Osteocyte (in vitro differentiated cells): ENCODE data around the gene SRRM2. TPM values are rescaled to one million over a fixed set of nuclear protein-coding genes. Genes with fewer than 3 reads are reported as not detected.

Experiments
- DNase-seq: peaks from one replicate; pipeline ENCODE4 v3.0.0; 2021; ENCODE audit warnings: mixed read lengths; ENCODE audit not compliant: unreplicated experiment; ENCODE audit errors: extremely low spot score
- H3K27ac Mint-ChIP-seq: one replicate; pipeline ENCODE4 v1.8.0; 2021; ENCODE audit warnings: mild to moderate bottlenecking, mixed read lengths; ENCODE audit not compliant: unreplicated experiment
- H3K27me3 Mint-ChIP-seq: one replicate; pipeline ENCODE4 v1.8.0; 2021; ENCODE audit warnings: mixed read lengths; ENCODE audit not compliant: unreplicated experiment
- H3K36me3 Mint-ChIP-seq: one replicate; pipeline ENCODE4 v1.8.0; 2021; ENCODE audit warnings: mixed read lengths; ENCODE audit not compliant: unreplicated experiment
- H3K4me1 Mint-ChIP-seq: one replicate; pipeline ENCODE4 v1.8.0; 2021; ENCODE audit warnings: mixed read lengths; ENCODE audit not compliant: unreplicated experiment
- H3K4me3 Mint-ChIP-seq: one replicate; pipeline ENCODE4 v1.8.0; 2021; ENCODE audit warnings: mild to moderate bottlenecking, moderate library complexity, mixed read lengths; ENCODE audit not compliant: unreplicated experiment
- H3K9me3 Mint-ChIP-seq: one replicate; pipeline ENCODE4 v1.8.0; 2021; ENCODE audit warnings: mixed read lengths; ENCODE audit not compliant: unreplicated experiment
- CTCF ChIP-seq: fragments of 200-600 bp; sonication (generic); IDR thresholded peaks from 2 replicates; pipeline ENCODE4 v1.5.0; 2021; ENCODE audit warnings: antibody characterized with exemption, mild to moderate bottlenecking, moderate library complexity
- total RNA-seq: library from RNA; stranded (reverse); gene quantifications from 2 replicates; pipeline ENCODE4 v1.2.1, GENCODE V29; 2021

The SRRM2 gene
- total RNA-seq, 1 donor from 2014 or later: 572 TPM

GRCh38 chr16:2819939-2820835, 67.7 kb downstream of the SRRM2 start:
- TF ChIP-seq CTCF: no peak
- Mint-ChIP-seq H3K4me3 (no peak overlapping the region), H3K9me3 (no peaks in the 10 kb centered on the region), H3K4me1 (no peaks in the 10 kb centered on the region), H3K27ac (no peak overlapping the region), H3K36me3 (no peaks in the 10 kb centered on the region), H3K27me3 (peaks cover 24% of the 10 kb centered on the region)
- peak; percentile 75 for DNase-seq

Other genes starting within 250 kb of the SRRM2 start
- 208 and 211 TPM in 2 replicates for gene ATP6V0C, start 238.7 kb upstream of the SRRM2 start, total RNA-seq
- gene AMDHD2, start 232.3 kb upstream of the SRRM2 start, total RNA-seq: 52.5 and 56.6 TPM in 2 replicates
- not detected in 2 replicates for gene CEMP1, start 221.2 kb upstream of the SRRM2 start, total RNA-seq
- 44.9 and 45.8 TPM in 2 replicates for gene PDPK1, start 214.6 kb upstream of the SRRM2 start, total RNA-seq
- 28.0 and 28.1 TPM in 2 replicates for gene KCTD5, start 70.1 kb upstream of the SRRM2 start, total RNA-seq
- 4.2 and 5.5 TPM in 2 replicates for gene PRSS27, start 32.4 kb upstream of the SRRM2 start, total RNA-seq
- 264 and 287 TPM in 2 replicates for gene ELOB, start 24.6 kb downstream of the SRRM2 start, total RNA-seq
- not detected in 2 replicates for gene PRSS33, start 34.9 kb downstream of the SRRM2 start, total RNA-seq
- not detected in 2 replicates for gene PRSS41, start 45.8 kb downstream of the SRRM2 start, total RNA-seq
- gene PRSS21, start 64.6 kb downstream of the SRRM2 start, total RNA-seq: not detected in 2 replicates
- not detected in 2 replicates for gene ZG16B, start 77.7 kb downstream of the SRRM2 start, total RNA-seq
- gene PRSS22, start 105.5 kb downstream of the SRRM2 start, total RNA-seq: not detected in 2 replicates
- 49.6 and 54.0 TPM in 2 replicates for gene FLYWCH2, start 130.6 kb downstream of the SRRM2 start, total RNA-seq
- gene FLYWCH1, start 159.3 kb downstream of the SRRM2 start, total RNA-seq: 38.9 and 46.4 TPM in 2 replicates
- not detected in 2 replicates for gene KREMEN2, start 211.6 kb downstream of the SRRM2 start, total RNA-seq
- gene PAQR4, start 216.7 kb downstream of the SRRM2 start, total RNA-seq: 8.4 and 11.9 TPM in 2 replicates
- 10.4 and 14.0 TPM in 2 replicates for gene PKMYT1, start 227.8 kb downstream of the SRRM2 start, total RNA-seq